Activated CD4-positive, alpha-beta T cell treated with anti-CD3 and anti-CD28 coated beads, Interleukin-2, amount 50 U/mL, for 24 hours (primary cell): Measurements from ENCODE around the gene MFSD11.
"Not testable (repeated sequence)": the region's sequence is repeated elsewhere in the genome, so short reads cannot be mapped to it uniquely, and the experiment has no call there.

ENCODE experiments used
- DNase-seq, 2 donors: peaks; one replicate each; pipeline ENCODE4 v3.0.0-alpha.2; 2020; ENCODE audit warnings: low read depth in 1 of 2, low spot score in 1 of 2

MFSD11 gene

GRCh38 chr17:76707985-76708807 is 29.7 kb upstream of the MFSD11 start:
- no peak for DNase-seq

- DNase-seq: no peak
These were observed 28.6 kb upstream of the MFSD11 start for GRCh38 chr17:76709077-76709950.

DNA sequence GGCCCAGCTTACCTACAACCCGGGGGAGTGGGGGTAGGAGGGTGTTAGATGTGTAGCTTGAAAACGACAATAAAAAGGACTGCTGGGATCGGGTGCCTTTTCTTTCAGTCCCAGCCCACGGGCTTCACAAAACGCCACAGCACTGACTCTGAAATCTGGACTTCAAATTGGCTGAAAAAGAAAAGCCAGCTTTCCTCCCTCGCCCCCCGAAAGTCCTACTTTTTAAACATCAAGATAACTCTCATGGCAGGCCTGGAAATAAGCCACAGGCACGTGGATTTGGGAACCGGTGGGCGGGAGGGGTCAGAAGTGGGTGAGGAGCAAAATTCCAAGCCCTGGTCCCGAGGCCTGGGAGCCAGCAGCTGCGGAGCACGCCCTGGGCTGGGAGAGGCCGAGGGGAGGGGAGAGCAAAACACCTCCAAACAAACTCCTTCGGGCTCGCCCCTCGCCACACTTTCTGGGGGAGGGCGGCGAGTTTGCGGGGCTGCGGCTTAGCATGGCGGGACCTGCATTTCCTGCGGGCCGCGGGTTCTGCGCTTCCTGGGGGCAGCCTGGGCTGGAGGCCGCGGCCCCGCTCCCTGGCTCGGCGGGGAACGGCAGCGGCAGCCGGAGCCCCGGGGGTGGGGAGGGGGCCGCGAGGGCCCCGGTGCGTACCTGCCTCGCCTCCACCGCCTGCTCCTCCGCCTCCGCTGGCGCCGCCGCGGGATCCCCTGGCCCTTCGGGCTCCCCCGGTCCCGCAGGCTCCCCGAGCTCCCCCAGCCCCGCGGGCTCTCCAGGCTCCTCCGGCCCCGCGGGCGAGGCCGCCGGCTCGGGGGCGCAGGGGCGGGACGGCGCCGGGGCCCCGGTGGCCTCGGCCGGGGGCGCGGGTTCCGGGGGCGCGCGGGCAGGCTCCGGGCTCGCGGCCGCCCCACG is 27.7 kb upstream of the MFSD11 start:
- DNase-seq: not testable (repeated sequence)

GRCh38 chr17:76710863-76711611 is 26.9 kb upstream of the MFSD11 start, which contains the start of gene MXRA7:
Gene MXRA7, minus strand, starts transcription at chr17:76710965. Its CDS starts 19 bp downstream, at chr17:76710946.
- peak in 1 of 2 donors; percentile 26 for DNase-seq

DNA sequence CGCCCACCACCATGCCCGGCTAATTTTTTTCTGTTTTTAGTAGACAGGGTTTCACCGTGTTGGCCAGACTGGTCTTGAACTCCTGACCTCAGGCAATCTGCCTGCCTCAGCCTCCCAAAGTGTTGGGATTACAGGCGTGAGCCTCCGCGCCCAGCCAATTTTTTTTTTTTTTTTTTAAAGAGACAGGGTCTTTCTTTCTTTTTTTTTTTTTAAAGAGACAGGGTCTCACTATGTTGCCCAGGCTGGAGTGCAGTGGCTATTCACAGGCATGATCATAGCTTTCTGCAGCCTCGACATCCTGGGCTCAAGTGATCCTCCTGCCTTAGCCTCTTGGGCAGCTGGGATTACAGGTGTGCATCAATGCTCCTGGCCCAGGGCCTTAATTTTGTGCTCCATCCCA is 25.6 kb upstream of the MFSD11 start:
- DNase-seq: not testable (repeated sequence)

DNA sequence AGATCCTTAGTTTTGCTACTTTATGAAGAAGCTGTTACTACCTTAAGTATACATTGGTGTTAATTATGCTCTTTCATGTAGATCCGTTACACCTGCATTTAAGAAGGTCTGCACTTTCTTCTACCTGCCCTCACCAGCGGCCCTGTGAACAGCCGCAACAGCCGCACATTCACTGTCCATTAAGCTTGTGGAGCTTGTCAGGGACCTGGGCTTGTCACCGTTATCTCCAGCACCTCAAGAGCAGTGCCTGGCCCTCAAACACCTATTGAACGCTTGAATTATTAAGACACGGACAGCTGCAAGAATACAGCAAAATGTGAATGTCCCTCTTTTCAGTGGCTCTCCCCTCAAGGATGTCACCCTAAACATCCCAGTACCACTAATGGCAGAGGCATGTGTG is 24.2 kb upstream of the MFSD11 start:
- DNase-seq: no peak

- DNase-seq: no peak
These were observed 23.6 kb upstream of the MFSD11 start for GRCh38 chr17:76714336-76714735.

DNA sequence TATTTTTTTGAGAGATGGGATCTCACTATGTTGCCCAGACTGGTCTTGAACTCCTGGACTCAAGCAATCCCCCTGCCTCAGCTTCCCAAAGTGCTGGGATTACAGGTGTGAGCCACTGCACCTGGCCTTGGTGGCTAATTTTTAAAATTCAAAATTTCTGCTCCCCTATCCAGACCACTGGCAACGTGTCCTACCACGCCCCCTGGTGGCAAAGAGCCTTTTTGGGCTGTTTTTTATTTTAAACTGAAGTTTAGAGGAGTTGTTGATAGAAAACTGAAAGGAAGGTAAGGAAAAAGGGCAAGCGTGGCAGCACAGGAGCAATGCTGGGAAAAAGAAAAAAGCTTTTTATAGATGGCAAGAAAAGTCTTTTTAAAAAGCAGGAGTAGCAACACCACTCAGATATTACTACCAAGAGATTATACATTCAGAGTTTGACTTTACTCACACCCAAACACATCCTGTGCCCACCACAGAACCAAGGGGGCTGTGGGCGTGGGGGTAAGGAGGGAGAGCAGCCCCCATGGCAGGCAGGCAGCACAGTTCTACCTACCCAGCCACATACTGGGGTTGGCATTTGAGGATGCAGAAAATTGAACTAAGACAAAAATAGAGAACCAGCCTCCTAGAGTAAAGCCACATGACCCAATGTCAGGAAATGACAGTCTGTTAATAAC is 23.0 kb upstream of the MFSD11 start:
- DNase-seq: peak; percentile 65 to 68

DNA sequence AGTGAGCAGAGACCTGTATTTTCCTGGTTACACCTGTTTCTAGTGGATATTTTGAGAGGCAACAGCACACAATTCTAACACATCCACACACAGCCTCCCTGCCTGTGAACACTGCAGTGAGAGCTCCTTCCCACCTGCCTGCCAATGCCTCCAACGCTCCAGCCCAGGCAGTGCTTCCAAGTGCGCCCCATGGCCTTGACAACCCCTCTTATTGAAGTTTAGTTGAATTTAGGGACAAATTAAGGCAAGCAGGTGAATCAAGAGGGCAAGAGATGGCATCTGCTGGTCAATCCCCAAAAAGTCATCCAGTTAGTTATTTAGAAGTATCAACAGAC is 22.5 kb upstream of the MFSD11 start:
- DNase-seq: no peak

GRCh38 chr17:76716146-76716838 is 21.6 kb upstream of the MFSD11 start:
- DNase-seq: no peak

GRCh38 chr17:76716839-76717215 is 21.1 kb upstream of the MFSD11 start:
- no peak for DNase-seq

DNA sequence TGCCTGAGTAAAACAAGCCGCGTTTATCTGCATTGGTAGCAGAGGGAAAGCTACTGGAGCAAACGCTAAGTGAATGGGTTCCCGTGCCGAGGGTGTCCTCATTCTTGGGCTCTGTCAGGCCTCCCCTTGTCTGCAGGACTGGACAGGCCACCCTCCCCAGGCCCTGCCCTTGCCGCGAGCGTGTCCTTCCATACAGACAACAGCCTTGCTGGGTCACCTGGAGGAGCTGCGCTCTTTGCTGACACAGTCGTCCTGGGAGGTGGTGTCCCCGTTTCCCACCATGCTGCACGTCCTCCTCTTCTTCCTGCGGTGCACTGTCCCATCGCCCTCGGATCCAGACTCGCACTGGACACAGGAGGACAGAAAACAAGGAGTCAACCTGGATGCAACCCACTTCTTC is 19.4 kb upstream of the MFSD11 start:
- no peak for DNase-seq

DNA sequence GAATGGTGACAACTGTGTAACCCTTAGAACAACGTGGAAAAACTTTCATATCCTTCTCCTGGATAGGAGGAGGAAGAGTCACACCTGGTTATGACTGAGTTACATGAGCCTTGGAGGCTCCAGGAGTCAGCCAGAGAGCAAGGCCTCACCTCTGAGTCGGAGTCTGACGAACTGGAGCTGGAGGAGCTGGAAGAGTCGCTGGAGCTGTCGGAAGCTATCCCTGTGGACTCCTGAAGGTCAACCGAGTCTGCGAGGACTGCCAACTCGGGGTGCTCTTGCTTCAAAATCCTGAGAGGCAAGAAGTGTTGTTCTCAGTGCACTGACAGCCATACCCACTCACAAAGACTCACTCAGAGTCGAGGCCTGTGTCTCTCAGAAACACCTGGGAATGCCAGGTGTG is 17.7 kb upstream of the MFSD11 start:
- DNase-seq: no peak

GRCh38 chr17:76720941-76721340 is 17.0 kb upstream of the MFSD11 start:
- DNase-seq: no peak

DNA sequence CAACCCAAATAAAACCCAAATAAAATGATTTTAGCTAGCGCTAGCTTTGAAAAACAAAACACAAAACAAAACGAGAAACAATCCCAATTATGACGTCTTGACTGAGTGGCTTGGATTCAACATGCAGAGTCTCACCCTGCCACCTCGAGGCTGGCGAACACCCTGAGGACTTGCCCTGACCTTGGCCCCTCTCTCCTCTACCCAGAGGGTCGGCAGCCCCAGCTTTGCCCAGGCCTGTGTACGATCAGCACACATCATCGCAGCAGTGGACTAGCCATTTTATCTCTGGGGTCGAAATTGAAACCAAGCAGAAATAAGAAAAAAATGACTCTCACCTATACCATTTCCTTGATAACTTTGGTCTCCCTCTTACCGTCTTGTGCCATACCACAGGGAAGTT is 16.5 kb upstream of the MFSD11 start:
- no peak for DNase-seq

DNA sequence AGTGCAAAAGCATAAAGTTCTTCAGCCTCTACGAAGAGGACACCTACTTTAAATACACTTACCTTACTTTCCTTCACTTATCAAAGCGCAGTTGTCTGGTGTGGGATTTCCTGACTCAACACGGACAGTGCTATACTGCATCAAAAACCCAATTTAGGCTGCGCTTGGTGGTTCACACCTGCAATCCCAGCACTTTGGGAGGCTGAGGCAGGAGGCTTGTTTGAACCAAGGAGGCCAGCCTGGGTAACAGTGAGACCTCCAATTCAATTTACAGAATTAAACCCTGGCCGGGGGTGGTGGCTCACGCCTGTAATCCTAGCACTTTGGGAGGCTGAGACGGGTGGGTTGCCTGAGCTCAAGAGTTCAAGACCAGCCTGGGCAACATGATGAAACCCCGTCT is 15.6 kb upstream of the MFSD11 start:
- DNase-seq: no peak

- not testable (repeated sequence) for DNase-seq
These were observed 14.9 kb upstream of the MFSD11 start for GRCh38 chr17:76722977-76723376.

GRCh38 chr17:76723812-76724211 is 14.1 kb upstream of the MFSD11 start:
- no peak for DNase-seq

- peak; percentile 44 to 49 for DNase-seq
These were observed 12.2 kb upstream of the MFSD11 start for GRCh38 chr17:76725580-76726230.
